HCEC 1CT (cell line): ENCODE measurements around the gene NLRC3.
"Not testable (repeated sequence)": the region's sequence is repeated elsewhere in the genome, so short reads cannot be mapped to it uniquely, and the experiment has no call there.

Experiments used
- DNase-seq: peaks from one replicate; pipeline ENCODE4 v3.0.0-alpha.2; 2017

The NLRC3 gene

DNA sequence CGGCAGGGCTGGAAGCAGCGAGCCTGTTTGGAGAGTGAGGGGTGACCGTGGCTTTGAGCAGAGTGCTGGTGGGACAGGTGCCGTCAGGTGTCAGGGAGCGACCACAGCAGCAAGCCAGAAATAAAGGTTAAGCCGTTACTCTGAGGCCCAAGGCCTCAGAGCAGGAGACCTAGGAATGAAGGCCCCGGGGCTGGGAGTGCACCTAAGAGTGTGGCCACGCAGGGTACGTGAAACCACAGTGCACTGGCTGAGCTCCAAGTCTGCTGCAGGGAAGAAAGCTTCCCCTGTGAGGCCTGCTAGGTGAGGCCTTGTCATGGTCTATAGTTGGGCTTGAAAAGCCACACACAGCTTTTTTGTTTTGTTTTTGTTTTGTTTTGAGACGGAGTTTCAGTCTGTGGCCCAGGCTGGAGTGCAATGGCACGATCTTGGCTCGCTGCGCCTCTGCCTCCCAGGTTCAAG, 67.7 kb downstream of the NLRC3 start:
- DNase-seq, result no peak

DNA sequence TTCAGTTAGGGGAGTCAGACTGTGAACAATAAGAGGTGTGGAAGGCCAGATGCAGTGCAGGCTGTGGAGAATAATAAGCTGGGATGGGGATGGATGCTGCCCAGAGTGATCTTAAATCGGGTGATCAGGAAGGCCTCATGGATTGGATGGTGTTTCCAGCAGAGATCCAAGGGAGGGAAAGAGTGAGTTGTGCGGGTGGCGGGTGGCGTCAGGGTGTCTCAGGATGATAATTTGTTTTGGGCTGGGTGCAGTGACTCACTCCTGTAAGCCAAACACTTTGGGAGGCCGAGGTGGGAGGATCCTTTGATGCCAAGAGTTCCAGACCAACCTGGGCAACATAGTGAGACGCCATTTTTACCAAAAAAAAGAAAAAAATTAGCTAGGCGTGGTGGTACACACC, 68.5 kb downstream of the NLRC3 start:
- DNase-seq, result no peak

- DNase-seq, result no peak
Observed at GRCh38 chr16:3503523-3503922, 73.7 kb downstream of the NLRC3 start.

GRCh38 chr16:3501783-3502400, 75.3 kb downstream of the NLRC3 start:
- DNase-seq, result no peak

GRCh38 chr16:3501412-3501761, 75.8 kb downstream of the NLRC3 start:
- DNase-seq, result not testable (repeated sequence)

DNA sequence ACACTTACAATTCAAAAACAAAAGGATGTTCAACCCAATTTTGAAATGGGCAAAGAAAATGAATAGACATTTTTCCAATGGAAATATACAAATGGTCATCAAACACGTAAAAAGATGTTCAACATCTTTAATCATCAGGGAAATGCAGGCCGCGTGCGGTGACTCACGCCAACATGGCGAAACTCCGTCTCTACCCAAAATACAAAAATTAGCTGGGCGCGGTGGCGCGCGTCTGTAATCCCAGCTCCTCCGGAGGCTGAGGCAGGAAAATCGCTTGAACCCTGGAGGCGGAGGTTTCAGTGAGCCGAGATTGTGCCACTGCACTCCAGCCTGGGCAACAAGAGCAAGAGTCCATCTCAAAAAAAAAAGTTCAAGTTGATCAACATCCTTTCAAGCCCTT, 78.2 kb downstream of the NLRC3 start:
- DNase-seq, result no peak

GRCh38 chr16:3497771-3498170, 79.4 kb downstream of the NLRC3 start:
- DNase-seq, result no peak

GRCh38 chr16:3496386-3496785, 80.8 kb downstream of the NLRC3 start:
- no peak for DNase-seq

DNA sequence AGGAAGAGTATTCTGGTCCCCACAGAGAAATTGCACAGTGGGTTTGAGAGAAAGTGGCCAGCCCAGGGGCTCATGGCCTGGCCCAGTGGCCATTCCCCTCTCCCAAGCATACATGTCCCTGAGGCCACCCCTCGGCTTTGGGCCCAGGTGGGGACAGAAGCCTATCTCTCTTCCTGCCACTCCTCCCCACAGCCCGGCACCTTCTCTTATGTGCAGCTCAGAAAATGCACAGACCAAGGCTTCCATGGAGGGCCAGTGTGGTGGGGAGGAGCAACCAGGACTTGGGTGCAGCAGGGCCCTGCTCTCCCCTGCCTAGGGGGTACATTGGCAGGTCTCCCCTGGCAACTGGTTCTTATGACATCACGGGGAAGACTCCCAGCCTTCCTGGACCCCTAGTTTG, 82.0 kb downstream of the NLRC3 start, which contains the start of gene C16orf90:
Gene C16orf90 (minus strand): TSS at position 314 of the 400 bp plus-strand sequence. CDS start 68 bp downstream, at position 246.
- DNase-seq, result no peak

DNA sequence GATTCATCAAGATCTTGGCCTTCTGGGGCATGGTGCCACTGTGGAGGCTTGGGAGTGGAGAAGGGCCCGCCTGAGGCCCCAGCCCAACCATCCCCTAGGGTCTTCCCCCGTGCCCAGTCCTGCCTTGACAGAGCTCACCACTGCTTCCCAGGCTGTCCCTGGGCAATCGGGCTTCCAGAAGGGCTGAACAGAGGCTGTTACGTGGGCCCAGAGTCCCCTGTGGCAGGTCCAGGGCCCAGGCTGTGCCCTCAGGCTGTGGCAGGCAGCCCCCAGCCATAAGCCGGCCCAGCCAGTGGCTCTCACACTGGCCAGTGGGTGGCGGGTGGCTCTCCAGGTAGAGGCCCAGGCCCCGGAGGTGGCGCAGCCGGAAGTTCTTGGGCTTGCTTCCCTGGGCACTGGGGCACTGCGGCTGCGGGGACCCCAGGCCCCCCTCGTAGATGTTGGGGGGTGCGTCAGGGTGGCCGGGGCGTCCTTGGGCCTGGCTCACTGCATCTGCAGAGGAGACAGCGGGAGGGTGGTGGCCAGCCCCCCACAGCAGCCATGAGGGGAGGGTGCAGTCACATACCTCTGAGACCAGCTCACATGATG, 82.7 kb downstream of the NLRC3 start:
- DNase-seq, result no peak

GRCh38 chr16:3492356-3492755, 84.8 kb downstream of the NLRC3 start:
- no peak for DNase-seq

GRCh38 chr16:3490911-3491629, 86.1 kb downstream of the NLRC3 start:
- no peak for DNase-seq
